CD14-positive monocyte (primary cell): ENCODE data around the gene CELF2. TPM values are rescaled to one million over a fixed set of nuclear protein-coding genes. Genes with fewer than 3 reads are reported as not detected.

Experiments
- DNase-seq, 3 donors: peaks; one replicate each; pipeline ENCODE4 v3.0.0-alpha.2; 2011 to 2022
- H2AFZ ChIP-seq: 2 replicates; pipeline ENCODE4 v1.6.0; 2012; ENCODE audit warnings: mild to moderate bottlenecking, low read depth, low read length, inconsistent platforms; ENCODE audit not compliant: insufficient read depth, poor library complexity, severe bottlenecking
- H3K27ac ChIP-seq, 2 donors: 1 replicate in 1 of 2; 2 replicates in 1 of 2; pipeline ENCODE4 v1.5.1; 2012 to 2013; ENCODE audit warnings: low read length in 2 of 2, control low read depth in 1 of 2, inconsistent platforms in 1 of 2, low read depth in 1 of 2, mild to moderate bottlenecking in 1 of 2
- H3K27me3 ChIP-seq, 2 donors: one replicate each; pipeline versions ENCODE4 v1.6.0 to v1.6.1; 2011 to 2013; ENCODE audit warnings: low read length in 2 of 2; ENCODE audit not compliant: control insufficient read depth in 2 of 2, insufficient read depth in 2 of 2
- H3K36me3 ChIP-seq, 2 donors: replicated peaks in 1 of 2; 1 replicate in 1 of 2; 2 replicates in 1 of 2; pipeline versions ENCODE4 v1.5.1 to v1.6.1; 2012 to 2013; ENCODE audit warnings: low read length in 2 of 2, control low read depth in 1 of 2, inconsistent platforms in 1 of 2, mild to moderate bottlenecking in 1 of 2; ENCODE audit not compliant: insufficient read depth in 2 of 2, control insufficient read depth in 1 of 2
- H3K4me1 ChIP-seq, 2 donors: 1 replicate in 1 of 2; 2 replicates in 1 of 2; pipeline versions ENCODE4 v1.5.1 to v1.6.1; 2012 to 2013; ENCODE audit warnings: low read length in 2 of 2, control low read depth in 1 of 2, inconsistent platforms in 1 of 2, mild to moderate bottlenecking in 1 of 2, moderate library complexity in 1 of 2; ENCODE audit not compliant: insufficient read depth in 2 of 2, control insufficient read depth in 1 of 2
- H3K4me2 ChIP-seq: replicated peaks from 2 replicates; pipeline ENCODE3; 2012; ENCODE audit warnings: low read length, moderate library complexity, mild to moderate bottlenecking; ENCODE audit not compliant: poor library complexity, severe bottlenecking; ENCODE audit errors: extremely low read depth
- H3K4me3 ChIP-seq, 3 experiments: fragments of 200-600 bp in 1 of 3; sonication (generic) in 1 of 3; replicated peaks in 1 of 3; 1 replicate in 2 of 3; 2 replicates in 1 of 3; pipeline ENCODE4 v1.5.1; 2011 to 2013; ENCODE audit warnings: low read length in 3 of 3, mild to moderate bottlenecking in 3 of 3, control low read depth in 2 of 3, low read depth in 2 of 3, inconsistent platforms in 1 of 3, moderate library complexity in 1 of 3
- H3K79me2 ChIP-seq: 2 replicates; pipeline ENCODE4 v1.6.0; 2012; ENCODE audit warnings: mild to moderate bottlenecking, control low read depth, inconsistent platforms, low read length, moderate library complexity; ENCODE audit not compliant: insufficient read depth
- H3K9ac ChIP-seq: 2 replicates; pipeline ENCODE4 v1.6.0; 2017; ENCODE audit warnings: low read length, mild to moderate bottlenecking; ENCODE audit not compliant: insufficient read depth, poor library complexity, severe bottlenecking
- H3K9me3 ChIP-seq, 2 donors: replicated peaks in 1 of 2; 1 replicate in 1 of 2; 2 replicates in 1 of 2; pipeline versions ENCODE4 v1.5.1 to v1.6.1; 2012 to 2013; ENCODE audit warnings: low read length in 2 of 2, control low read depth in 1 of 2; ENCODE audit not compliant: control insufficient read depth in 1 of 2, insufficient read depth in 1 of 2
- H4K20me1 ChIP-seq: 2 replicates; pipeline ENCODE4 v1.6.0; 2012; ENCODE audit warnings: mild to moderate bottlenecking, low read length, control low read depth, moderate library complexity; ENCODE audit not compliant: insufficient read depth
- H3K27ac Mint-ChIP-seq, 7 donors: one replicate each; pipeline ENCODE4 v1.8.0; 2020; ENCODE audit warnings: mild to moderate bottlenecking in 7 of 7, mixed read lengths in 7 of 7, moderate library complexity in 6 of 7, inconsistent platforms in 2 of 7
- H3K27me3 Mint-ChIP-seq, 3 donors: one replicate each; pipeline ENCODE4 v1.8.0; 2021 to 2022; ENCODE audit warnings: low read depth in 3 of 3, mild to moderate bottlenecking in 3 of 3, mixed read lengths in 3 of 3, moderate library complexity in 3 of 3, inconsistent platforms in 1 of 3
- H3K36me3 Mint-ChIP-seq, 2 donors: one replicate each; pipeline ENCODE4 v1.8.0; 2020; ENCODE audit warnings: mixed read lengths in 2 of 2, inconsistent platforms in 1 of 2, mild to moderate bottlenecking in 1 of 2
- H3K4me1 Mint-ChIP-seq: one replicate; pipeline ENCODE4 v1.8.0; 2020; ENCODE audit warnings: mild to moderate bottlenecking, mixed read lengths
- H3K4me3 Mint-ChIP-seq, 2 donors: one replicate each; pipeline ENCODE4 v1.8.0; 2020; ENCODE audit warnings: mild to moderate bottlenecking in 2 of 2, mixed read lengths in 2 of 2, moderate library complexity in 1 of 2
- H3K9me3 Mint-ChIP-seq, 7 donors: one replicate each; pipeline ENCODE4 v1.8.0; 2020 to 2022; ENCODE audit warnings: mixed read lengths in 7 of 7, mild to moderate bottlenecking in 6 of 7, moderate library complexity in 6 of 7, inconsistent platforms in 2 of 7
- CTCF ChIP-seq: fragments of 200-600 bp; IDR thresholded peaks from one replicate; pipeline ENCODE4 v1.8.0; 2022; ENCODE audit warnings: antibody characterized with exemption, mild to moderate bottlenecking
- WGBS: methylation state at CpG from one replicate; pipeline ENCODE4 v1.1.5; 2013; ENCODE audit warnings: missing lambda C conversion rate; ENCODE audit not compliant: insufficient coverage; 5-methylcytosine and 5-hydroxymethylcytosine counted together
- intact Hi-C, 2 donors: fragments of 100-400 bp; cut with micrococcal nuclease; formaldehyde crosslinking; loops; one replicate each; pipeline versions ENCODE4 v1.15.0 to v1.15.1; 2023
- polyA plus RNA-seq, 3 donors: library from polyadenylated mRNA; depleted of rRNA in 1 of 3; unstranded in 2 of 3; stranded (reverse) in 1 of 3; fragments of 300-500 nt in 2 of 3; fragments of >200 nt in 1 of 3; fragmentation: Illumina TruSeq in 2 of 3; gene quantifications; 1 replicate in 2 of 3; 2 replicates in 1 of 3; pipeline ENCODE4 v1.2.3, GENCODE V29; 2012 to 2021

The CELF2 gene
- polyA plus RNA-seq, 3 donors, result 53.5 to 93.3 (median 80.5) TPM

- Histone ChIP-seq H3K79me2 (peaks cover 11% of the 10 kb centered on the region), H3K4me3 (no peak overlapping the region), H4K20me1 (peaks cover 91% of the 10 kb centered on the region), H2AFZ (no peak overlapping the region), H3K36me3 (peaks cover 35 to 67% of the 10 kb centered on the region in 2 donors), H3K4me1 (peaks cover 7 to 19% of the 10 kb centered on the region in 2 donors), H3K4me2 (no peak overlapping the region), H3K9ac (no peak overlapping the region), H3K9me3 (no peaks in the 10 kb centered on the region), H3K27ac (peak overlapping the region in 1 of 2 donors; percentile 59), H3K27me3 (no peaks in the 10 kb centered on the region)
- Mint-ChIP-seq H3K4me1 (peaks cover 25% of the 10 kb centered on the region), H3K9me3 (peaks cover 0 to 2% (median 0%) of the 10 kb centered on the region in 7 donors), H3K27me3 (peaks cover 0 to 1% (median 0%) of the 10 kb centered on the region in 3 donors), H3K27ac (peak overlapping the region in 4 of 7 donors; percentile 52 to 63 (median 56)), H3K36me3 (peaks cover 50 to 61% of the 10 kb centered on the region in 2 donors), H3K4me3 (no peak overlapping the region)
- no peak for DNase-seq
- TF ChIP-seq CTCF, result no peak
- intact Hi-C loops, result no loop called here
- 75% methylated on average over 2 of the region's 8 CpGs for WGBS
These were observed 316.8 kb downstream of the CELF2 start for GRCh38 chr10:11334436-11334835.

- H3K9me3 ChIP-seq, result no peaks in the 10 kb centered on the region
- no peak overlapping the region for H3K9ac ChIP-seq
- no peaks in the 10 kb centered on the region for H3K27me3 ChIP-seq
- Mint-ChIP-seq H3K9me3 (peaks cover 0 to 2% (median 0%) of the 10 kb centered on the region in 7 donors), H3K36me3 (peaks cover 44 to 55% of the 10 kb centered on the region in 2 donors), H3K27me3 (peaks cover 0 to 1% (median 0%) of the 10 kb centered on the region in 3 donors), H3K4me3 (no peak overlapping the region), H3K4me1 (peaks cover 26% of the 10 kb centered on the region), H3K27ac (peak overlapping the region; percentile 33 to 82 (median 55))
- peaks cover 7 to 19% of the 10 kb centered on the region in 2 donors for H3K4me1 ChIP-seq
- WGBS, result 55% methylated on average over 4 of the region's 12 CpGs
- H3K4me2 ChIP-seq, result no peak overlapping the region
- H3K27ac ChIP-seq, result peak overlapping the region; percentile 2 to 59
- TF ChIP-seq CTCF, result no peak
- H3K79me2 ChIP-seq, result peaks cover 11% of the 10 kb centered on the region
- H2AFZ ChIP-seq, result no peak overlapping the region
- intact Hi-C loops, result no loop called here
- no peak overlapping the region for H3K4me3 ChIP-seq
- peaks cover 85% of the 10 kb centered on the region for H4K20me1 ChIP-seq
- DNase-seq, result peak; percentile 39 to 47 (median 42)
- peaks cover 30 to 61% of the 10 kb centered on the region in 2 donors for H3K36me3 ChIP-seq
These were observed 317.5 kb downstream of the CELF2 start for GRCh38 chr10:11335167-11335652.
